B cell (primary cell): ENCODE measurements around the gene PPFIA4.

ENCODE experiments used
- EZH2 ChIP-seq: IDR thresholded peaks from 2 replicates; pipeline ENCODE4 v1.6.1; 2012; ENCODE audit warnings: borderline replicate concordance, low read depth, mild to moderate bottlenecking, moderate library complexity, low read length; ENCODE audit not compliant: insufficient read depth, poor library complexity, severe bottlenecking
- TF ChIP-seq, protein P1 (sequence below): fragments of 200-600 bp; IDR thresholded peaks from one replicate; pipeline ENCODE4 v1.8.0; 2022; ENCODE audit warnings: antibody characterized with exemption, mild to moderate bottlenecking

- TF ChIP-seq, protein P1, sequence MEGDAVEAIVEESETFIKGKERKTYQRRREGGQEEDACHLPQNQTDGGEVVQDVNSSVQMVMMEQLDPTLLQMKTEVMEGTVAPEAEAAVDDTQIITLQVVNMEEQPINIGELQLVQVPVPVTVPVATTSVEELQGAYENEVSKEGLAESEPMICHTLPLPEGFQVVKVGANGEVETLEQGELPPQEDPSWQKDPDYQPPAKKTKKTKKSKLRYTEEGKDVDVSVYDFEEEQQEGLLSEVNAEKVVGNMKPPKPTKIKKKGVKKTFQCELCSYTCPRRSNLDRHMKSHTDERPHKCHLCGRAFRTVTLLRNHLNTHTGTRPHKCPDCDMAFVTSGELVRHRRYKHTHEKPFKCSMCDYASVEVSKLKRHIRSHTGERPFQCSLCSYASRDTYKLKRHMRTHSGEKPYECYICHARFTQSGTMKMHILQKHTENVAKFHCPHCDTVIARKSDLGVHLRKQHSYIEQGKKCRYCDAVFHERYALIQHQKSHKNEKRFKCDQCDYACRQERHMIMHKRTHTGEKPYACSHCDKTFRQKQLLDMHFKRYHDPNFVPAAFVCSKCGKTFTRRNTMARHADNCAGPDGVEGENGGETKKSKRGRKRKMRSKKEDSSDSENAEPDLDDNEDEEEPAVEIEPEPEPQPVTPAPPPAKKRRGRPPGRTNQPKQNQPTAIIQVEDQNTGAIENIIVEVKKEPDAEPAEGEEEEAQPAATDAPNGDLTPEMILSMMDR: no peak
- no peak for TF ChIP-seq EZH2
Measured at GRCh38 chr1:203033917-203034316, 7.6 kb downstream of the PPFIA4 start.
